ENCODE results near the gene ZBTB42.

Gene ZBTB42

DNA sequence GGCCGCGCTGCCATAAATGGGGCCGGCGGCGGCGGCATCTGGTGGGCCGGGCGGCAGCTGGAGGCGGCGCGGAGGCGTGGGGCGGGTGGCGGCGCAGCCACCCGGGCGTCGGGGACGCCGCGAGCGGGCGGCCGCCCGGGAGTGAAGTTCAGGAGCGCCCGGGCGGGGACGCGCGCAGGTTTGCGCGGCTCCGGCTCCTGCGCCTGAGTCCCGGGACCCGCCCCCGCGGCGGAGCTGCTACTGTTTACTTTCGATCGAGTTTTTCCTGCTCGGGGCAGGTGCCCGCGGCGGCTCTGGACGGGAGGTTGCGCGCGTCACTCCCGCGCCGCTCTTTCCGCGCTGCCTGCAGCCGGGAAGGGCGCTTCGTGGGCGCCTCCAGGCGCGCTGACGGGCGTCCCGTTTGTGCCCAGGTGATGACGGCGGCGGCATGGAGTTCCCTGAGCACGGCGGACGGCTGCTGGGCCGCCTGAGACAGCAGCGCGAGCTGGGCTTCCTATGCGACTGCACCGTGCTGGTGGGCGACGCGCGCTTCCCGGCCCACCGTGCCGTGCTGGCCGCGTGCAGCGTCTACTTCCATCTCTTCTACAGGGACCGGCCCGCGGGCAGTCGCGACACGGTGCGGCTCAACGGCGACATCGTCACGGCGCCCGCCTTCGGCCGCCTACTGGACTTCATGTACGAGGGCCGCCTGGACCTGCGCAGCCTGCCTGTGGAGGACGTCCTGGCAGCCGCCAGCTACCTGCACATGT, at the start of gene ZBTB42:
ZBTB42 (plus strand) TSS at position 331 of the 749 bp plus-strand sequence; CDS start at position 428, 97 bp downstream.
- DNase-seq (ENCODE audit: low read depth), result no peak

DNA sequence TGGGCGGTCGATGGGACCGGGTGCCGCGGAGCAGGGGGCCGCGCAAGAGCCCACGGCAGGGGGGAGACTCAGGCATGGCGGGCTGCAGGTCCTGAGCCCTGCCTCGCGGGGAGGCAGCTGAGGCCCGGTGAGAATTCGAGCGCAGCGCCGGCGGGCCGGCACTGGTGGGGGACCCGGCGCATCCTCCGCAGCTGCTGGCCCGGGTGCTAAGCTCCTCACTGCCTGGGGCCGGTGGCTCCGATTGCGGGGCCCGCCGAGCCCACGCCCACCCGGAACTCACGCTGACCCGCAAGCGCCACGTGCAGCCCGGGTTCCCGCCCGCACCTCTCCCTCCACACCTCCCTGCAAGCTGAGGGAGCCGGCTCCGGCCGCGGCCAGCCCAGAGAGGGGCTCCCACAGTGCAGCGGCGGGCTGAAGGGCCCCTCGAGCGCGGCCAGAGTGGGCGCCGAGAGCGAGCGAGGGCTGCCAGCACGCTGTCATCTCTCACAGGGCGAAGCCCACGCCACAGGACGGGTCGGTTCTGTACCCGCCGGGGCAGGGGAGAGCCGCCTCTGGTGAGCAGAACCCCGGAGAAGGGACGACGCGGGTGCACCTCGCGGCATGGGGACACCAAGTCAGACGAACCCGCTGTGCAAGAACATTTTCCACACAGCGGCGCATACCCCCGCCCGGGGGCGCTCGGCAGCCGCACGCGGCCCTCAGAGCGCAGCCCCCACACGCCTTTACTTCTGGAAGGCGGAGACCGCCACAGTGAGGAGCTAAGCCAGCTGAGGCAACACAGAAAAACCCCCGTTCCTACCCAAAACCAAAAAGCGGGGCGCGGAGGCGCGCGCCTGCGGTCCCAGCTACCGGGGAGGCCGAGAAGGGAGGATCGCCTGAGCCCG, 49.1 kb upstream of the ZBTB42 start:
- DNase-seq (ENCODE audit: low read depth), result no peak

DNA sequence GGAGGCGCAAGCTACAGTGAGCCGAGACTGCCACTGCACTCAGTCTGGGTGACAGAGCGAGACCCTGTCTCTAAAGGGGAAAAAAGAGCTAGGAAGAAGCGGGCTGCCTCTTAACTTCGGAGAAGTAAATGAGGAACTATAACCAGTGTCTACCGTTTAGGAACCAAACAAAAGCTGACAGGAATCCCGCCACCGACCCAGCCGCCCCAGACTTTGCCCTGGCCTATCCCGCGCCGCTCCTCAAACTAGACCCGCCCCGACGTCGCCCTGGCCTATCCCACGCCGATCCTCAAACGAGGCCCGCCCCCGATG, 48.5 kb upstream of the ZBTB42 start:
- no peak for DNase-seq (ENCODE audit: low read depth)

DNA sequence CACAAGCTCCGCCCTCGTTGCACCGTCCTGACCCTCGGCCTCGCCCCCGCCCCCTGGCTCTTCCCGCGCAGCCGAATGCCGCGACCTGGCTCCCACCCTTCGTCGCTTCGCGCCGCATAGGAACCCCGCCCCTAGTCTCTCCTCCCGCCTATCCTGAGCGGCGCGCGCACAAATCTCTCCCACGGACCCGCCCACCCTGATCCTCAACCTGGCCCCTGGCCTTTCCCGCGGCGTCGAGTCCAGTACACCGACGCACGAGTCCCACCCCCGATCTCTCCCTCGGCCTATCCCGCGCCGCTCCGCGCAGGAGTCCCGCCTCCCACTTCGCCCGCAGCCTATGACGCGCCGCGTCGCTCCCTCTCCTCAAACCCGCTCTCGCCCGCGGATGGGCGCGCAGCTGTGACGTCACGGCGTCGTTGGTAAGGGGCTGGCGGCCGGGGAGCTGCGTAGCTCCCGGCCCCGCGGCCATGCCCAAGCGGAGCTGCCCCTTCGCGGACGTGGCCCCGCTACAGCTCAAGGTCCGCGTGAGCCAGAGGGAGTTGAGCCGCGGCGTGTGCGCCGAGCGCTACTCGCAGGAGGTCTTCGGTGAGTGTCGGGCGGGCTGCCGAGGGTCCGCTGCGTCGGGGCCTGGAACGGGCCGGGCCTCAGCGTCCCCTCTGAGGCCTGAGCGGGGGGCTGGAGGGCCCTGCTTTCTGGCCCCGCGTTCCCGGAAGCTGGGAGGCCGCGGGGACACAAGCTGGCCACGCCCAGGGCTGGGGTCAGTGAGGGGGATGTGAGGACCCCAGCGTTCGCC, 48.0 kb upstream of the ZBTB42 start, which contains the start of gene SIVA1:
SIVA1 (plus strand) TSS at position 413 of the 793 bp plus-strand sequence; CDS start at position 468, 55 bp downstream.
- DNase-seq (ENCODE audit: low read depth), result peak; percentile 98

DNA sequence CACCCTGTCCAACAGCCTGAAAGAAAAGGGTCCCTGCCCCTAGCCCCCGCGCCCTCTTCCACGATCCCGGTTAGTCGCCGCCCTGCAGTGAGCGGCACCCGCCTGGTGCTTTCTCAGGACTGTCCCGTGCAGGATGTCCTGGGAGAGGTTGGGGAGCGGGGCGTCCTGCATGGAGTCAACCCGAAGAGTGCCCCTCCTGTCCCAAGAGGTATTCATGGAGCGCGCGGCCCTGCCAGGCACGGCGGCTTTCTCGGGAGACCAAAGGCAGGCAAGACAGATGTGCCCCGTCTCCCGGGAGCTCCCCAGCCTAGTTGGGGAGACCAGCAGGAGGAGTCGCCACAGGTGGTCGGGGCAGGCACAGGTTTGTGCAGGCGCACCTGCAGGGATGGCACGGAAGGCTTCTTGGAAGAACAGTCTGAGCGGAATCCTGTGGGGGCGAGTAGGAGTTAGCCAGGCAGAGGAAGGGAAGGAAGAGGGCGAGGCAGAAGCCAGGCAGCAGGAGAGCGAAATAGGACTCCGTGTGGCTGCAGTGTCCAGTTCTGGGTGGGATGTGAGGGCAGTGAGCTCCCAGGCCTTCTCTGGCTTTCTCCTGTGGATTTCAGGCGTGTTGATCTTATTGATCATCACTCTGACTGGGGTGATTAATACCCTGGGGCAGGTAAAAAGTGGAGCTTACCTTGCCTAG, 47.2 kb upstream of the ZBTB42 start:
- DNase-seq (ENCODE audit: low read depth), result no peak

DNA sequence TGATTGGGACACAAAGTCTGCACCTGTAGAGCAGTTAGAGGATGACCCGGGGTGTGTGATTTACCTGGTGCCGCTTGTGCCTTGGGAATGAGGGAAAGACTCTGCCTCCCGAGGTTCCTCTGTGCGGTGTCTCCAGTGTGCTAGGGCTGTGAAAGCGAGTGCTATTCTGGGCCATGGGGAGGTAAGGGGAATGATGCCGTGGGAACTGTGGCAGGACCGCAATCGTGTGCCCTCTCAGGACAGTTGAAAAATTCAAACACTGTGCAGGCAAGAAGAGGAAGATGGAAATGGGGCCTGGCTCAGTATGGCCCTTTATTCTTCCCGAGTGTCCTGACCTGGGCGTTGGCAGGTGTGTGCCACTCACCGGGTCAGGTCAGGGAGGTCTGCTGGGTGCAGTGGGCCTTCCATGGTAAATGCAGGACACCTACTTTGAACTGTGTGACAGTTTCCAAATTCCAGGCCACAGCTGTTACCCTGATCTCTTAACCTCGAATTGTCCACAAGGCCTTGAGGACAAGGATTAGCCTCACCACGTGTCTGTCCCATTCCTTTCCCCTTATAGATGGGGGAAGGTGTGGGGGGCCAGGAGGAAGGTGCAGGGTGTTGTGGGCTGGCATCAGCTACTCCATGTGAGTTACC, 46.6 kb upstream of the ZBTB42 start:
- DNase-seq (ENCODE audit: low read depth), result no peak

DNA sequence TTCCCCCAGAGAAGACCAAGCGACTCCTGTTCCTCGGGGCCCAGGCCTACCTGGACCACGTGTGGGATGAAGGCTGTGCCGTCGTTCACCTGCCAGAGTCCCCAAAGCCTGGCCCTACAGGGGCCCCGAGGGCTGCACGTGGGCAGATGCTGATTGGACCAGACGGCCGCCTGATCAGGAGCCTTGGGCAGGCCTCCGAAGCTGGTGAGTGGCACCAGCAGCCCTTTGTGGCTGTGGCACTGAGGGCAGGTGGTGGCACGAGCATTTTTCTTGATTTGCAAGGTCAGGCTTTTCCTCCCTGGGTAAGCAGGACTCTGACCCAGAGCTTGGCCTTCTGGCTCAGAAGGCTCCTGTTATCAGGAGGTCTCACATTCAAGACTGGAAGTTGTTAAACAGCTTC, 45.3 kb upstream of the ZBTB42 start:
- no peak for DNase-seq (ENCODE audit: low read depth)

DNA sequence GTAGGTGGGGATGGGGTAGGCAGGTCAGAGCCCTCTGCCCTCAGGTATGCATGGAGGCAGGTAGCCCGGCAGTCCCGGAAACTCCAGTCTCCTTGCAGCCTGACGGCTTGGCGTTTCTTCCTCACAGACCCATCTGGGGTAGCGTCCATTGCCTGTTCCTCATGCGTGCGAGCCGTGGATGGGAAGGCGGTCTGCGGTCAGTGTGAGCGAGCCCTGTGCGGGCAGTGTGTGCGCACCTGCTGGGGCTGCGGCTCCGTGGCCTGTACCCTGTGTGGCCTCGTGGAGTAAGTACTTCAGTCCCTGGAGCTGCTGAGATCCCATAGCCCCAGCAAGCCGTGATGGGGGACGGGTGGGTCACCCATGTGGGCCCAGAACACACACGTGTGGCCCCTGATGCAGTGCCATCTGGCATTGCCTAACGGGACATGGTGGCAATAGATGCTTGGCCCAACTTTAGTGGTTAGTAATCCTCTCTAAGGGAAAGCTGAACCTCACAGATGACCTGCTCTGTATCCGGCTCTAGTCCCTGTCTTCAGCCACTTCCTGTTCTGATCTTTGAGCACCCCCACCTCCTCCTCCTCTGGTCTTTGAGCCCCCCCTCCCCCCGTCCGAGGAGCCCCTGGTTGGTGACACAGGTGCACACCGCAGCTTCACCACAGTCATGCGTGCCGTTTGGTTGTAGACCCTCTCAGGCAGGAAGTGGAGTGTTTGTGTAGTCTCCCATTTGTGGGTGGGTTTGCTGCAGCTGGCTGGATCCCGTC, 44.2 kb upstream of the ZBTB42 start:
- no peak for DNase-seq (ENCODE audit: low read depth)

DNA sequence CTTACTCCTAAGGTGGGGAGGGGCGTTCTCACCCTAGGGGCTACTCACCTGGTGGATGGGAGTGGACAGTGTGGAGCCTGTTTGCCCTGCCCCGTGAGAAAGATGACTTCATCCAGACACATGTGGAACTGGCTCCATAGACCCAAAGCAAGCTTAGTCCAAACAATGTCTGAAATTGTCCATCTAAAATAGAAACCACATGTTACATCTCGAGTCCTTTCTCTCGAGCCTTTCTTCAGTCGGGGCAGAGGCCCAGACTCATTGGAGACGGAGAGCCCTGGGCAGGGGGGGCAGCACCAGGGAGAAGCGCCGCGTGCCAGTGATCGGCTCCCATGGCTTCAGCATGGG, 43.7 kb upstream of the ZBTB42 start:
- DNase-seq (ENCODE audit: low read depth), result no peak

DNA sequence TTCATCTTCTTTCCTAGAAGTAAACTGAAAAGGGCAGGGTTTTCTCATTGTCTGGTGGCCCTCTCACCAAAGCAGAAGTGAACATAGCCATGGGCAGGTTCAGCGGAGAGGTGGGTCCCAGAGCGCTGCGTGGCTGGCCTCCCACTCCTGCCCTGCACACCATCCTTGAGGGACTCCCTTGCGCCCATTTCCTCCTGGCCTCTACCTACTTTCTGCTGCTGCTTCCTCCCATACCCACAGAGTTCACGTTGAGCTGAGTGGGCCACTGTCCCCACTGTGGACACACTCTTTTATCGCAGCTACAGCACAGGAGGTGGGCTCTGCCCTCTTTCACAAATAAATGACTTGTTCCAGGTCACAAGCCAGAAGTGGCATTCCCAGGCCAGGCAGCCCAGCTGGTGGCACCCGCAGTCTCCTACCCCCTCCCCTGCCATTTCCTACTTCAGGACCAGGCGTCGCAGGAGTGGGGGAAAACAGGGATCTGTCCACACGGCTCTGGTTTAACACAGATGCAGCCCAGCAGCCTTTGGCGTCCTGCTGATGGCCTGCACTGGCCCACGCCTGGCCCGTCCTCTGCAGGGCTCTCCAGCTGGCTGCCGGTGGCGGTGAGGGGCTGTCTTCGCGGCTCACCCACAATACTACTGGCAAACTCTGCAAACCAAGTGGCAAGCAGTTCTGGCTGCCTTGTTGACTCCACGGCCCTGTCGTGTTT, 43.1 kb upstream of the ZBTB42 start:
- no peak for DNase-seq (ENCODE audit: low read depth)

DNA sequence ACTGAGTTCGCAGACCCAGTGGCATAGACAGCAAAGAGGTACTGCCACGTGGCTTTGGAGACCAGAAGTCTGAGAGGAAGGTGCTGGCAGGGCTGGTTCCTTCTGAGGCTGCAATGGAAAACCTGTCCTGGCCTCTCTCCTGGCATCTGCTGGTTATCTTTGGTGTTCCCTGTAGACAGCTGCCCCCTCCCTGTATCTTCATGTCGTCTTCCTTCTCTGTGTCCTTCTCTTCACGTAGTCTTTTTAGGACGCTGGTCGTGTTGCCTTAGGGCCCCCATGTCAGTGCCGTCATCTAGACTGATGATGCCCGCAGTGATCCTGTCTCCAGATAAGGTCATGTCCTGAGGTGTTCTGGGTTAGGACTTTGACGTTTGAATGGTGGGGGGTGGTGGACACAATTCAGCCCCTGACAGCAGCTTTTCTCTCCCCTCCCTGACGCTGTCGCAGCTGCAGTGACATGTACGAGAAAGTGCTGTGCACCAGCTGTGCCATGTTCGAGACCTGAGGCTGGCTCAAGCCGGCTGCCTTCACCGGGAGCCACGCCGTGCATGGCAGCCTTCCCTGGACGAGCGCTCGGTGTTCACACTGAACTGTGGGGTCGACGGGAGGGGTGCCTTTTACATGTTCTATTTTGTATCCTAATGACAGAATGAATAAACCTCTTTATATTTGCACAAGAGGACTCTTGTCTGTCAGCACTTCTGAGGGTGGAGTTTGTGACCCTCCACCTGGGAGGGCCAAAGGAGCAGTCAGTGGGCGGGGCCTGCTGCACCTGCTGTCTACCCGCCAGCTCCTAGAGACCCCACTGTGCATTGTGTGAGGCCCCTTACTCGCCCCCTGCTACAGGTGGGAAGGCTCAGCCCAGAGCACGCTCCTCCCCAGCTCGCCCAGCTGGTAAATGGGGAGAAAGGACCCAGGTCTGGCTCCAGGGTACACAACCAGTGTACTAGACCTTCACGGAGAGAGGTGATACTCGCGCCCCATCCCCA, 41.6 kb upstream of the ZBTB42 start:
- DNase-seq (ENCODE audit: low read depth), result no peak

DNA sequence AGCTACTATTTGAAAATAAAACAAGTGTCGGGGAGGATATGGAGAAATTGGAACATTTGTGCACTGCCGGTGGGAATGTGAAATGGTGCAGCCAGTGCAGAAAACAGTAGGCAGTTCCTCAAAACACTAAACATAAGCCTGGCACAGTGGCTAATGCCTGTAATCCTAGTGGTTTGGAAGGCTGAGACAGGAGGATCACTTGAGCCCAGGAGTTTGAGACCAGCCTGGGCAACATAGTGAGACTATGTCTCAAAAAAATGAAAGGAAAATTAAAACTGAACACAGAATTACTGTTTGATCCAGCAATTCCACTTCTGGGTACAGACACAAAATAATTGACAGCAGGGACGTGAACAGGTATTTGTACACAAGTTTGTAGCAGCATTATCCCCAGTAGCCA, 35.4 kb upstream of the ZBTB42 start:
- no peak for DNase-seq (ENCODE audit: low read depth)

DNA sequence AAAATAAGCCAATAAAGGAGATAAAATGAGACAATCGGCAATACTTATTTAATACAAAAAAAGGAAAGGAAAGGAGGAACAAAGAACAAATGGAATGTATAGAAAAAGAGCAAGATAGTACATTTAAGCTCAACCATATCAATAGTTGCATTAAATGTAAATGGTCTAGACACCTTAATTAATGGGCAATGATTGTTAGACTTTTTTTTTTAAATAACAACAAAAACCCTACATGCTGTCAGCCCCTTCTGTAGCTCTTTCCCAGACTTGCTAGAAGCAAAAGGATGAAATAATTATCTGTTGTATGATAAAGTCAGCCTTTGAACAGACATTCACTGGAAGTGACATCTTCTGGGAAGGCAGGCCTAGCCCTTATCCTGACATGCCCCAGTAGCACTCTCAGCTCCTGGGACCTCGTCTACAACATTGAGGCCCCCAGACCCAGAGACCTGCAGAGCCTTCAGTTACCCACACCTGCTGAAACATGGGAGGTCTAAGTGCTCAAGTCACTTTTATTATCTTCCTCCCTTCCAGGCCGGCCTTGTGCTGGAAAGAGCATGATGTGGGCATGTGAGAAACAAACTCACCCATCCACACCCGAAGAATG, 34.5 kb upstream of the ZBTB42 start:
- DNase-seq (ENCODE audit: low read depth), result no peak

DNA sequence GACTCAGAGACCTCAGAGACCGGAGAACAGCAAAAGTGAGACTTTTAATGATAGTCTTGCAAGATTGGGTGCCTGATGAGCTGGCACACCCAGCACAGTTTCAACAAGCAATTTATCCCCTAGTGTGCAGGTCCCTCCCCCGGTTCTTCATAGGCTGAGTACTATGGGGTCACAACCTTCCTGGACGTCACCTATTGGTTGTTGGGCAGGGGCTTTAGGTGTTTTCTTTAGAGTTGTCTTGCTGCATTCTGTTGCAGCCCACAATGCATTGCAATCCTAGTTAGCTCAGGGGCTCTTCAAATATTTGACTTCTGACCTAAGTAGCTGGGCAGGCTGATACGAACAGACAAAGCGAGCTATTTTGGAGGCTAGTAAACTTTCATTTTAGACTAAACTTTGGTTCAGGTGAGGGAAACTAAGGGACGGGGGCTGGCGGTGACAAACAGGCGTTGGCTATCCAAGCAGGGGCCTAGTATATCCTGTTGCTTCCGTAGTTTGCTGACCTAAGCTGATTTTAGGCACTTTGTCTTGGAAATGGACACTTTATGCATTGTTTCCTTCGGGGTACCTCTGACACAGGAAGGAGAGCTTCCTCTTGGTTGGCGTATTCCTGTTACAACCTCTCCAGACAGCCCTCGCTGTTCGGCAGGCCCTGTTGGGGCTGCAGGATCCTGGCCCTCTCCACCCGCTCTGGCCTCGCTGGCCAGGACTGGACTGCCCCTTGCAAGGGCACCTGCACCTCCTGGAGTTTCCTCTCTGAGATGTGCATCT, 33.9 kb upstream of the ZBTB42 start:
- DNase-seq (ENCODE audit: low read depth), result no peak

DNA sequence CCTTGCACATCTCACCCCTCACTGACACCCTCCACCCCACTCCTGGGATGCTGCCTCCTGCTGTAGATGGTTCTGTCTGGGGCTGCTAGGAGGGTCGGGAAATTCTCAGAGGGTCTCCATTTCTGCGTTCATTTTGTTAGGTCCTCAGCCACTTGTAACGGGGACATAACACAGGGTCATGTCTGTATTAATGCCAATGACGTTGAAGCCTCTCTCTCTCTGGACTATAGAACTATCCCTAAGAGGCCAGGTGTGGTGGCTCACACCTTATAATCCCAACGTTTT, 33.3 kb upstream of the ZBTB42 start:
- no peak for DNase-seq (ENCODE audit: low read depth)

DNA sequence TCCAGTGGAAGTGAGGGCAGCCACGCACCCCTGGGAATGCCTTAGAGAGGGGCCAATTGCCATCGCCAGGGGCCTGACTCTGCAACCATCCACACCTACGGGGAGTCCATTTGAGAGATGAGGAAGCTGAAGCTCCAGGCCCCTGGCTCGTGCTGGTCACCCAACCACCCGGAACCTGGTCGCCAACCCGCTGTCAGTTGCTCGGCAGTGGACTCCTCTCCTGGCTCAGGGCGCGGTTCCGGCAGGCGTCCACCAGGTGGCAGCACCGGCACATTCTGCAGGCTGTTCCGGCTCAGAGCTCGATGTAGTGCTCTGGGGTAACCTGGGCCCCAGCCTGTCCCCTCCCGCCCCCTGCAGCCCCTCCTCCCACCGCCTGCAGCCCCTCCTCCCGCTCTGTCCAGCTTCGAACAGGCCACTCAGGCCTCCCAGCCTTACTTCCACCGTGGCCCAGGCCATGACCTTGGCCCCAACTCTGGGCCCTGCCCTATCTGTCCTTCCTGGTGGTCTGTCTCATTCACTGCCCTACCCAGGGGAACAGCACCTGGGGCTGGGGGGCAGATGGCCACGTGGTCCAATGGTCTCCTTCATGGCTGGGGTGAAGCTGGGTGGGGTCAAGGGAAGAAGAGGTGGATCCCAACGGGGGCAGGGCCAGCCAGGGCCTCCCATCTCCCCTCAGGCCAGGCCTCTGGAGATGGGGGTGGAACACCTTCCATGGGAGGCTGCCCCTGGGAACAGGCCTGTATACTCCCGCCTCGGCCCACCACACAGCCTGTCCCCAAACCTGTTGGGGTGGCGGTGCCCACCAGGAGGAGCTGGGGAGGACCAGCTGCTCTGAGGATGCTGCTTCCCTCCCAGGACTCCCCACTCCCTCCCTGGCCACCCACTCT, 32.2 kb upstream of the ZBTB42 start:
- peak; percentile 87 for DNase-seq (ENCODE audit: low read depth)

All from stimulated activated CD8-positive, alpha-beta memory T cell treated with anti-CD3 and anti-CD28 coated beads, Interleukin-15, amount 100 ng/mL, for 24 hours (primary cell).